H4 (cell line): ENCODE measurements around the gene ACADS. TPM values are rescaled to one million over a fixed set of nuclear protein-coding genes. Genes with fewer than 3 reads are reported as not detected.
"Not testable (repeated sequence)": the region's sequence is repeated elsewhere in the genome, so short reads cannot be mapped to it uniquely, and the experiment has no call there.

Source experiments
- DNase-seq: peaks from one replicate; pipeline ENCODE4 v3.0.0-alpha.2; 2015; ENCODE audit warnings: low spot score
- total RNA-seq: library from RNA; depleted of rRNA; stranded (reverse); fragments of >200 nt; shearing (Covaris generic); gene quantifications from 2 replicates; pipeline ENCODE4 v1.2.3, GENCODE V29; 2014

Gene ACADS
- total RNA-seq, 1 experiment from 2014 or later = 7.4 TPM

- DNase-seq = no peak
These were observed 826 bp downstream of the ACADS start for GRCh38 chr12:120726510-120726793.

GRCh38 chr12:120726961-120727360, 1.3 kb downstream of the ACADS start:
- no peak for DNase-seq

DNA sequence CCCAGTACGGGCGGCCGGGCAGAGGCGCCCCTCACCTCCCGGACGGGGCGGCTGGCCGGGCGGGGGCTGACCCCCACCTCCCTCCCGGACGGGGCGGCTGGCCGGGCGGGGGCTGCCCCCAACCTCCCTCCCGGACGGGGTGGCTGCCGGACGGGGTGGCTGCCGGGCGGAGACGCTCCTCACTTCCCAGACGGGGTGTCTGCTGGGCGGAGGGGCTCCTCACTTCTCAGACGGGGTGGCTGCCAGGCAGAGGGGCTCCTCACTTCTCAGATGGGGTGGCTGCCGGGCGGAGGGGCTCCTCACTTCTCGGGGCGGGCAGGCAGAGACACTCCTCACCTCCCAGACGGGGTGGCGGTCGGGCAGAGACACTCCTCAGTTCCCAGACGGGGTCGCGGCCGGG, 6.6 kb downstream of the ACADS start:
- DNase-seq = not testable (repeated sequence)

- DNase-seq = no peak
These were observed 7.9 kb downstream of the ACADS start for GRCh38 chr12:120733574-120733973.

GRCh38 chr12:120734210-120734609, 8.6 kb downstream of the ACADS start:
- DNase-seq = no peak

- DNase-seq = no peak
These were observed 9.6 kb downstream of the ACADS start for GRCh38 chr12:120735181-120735580.

DNA sequence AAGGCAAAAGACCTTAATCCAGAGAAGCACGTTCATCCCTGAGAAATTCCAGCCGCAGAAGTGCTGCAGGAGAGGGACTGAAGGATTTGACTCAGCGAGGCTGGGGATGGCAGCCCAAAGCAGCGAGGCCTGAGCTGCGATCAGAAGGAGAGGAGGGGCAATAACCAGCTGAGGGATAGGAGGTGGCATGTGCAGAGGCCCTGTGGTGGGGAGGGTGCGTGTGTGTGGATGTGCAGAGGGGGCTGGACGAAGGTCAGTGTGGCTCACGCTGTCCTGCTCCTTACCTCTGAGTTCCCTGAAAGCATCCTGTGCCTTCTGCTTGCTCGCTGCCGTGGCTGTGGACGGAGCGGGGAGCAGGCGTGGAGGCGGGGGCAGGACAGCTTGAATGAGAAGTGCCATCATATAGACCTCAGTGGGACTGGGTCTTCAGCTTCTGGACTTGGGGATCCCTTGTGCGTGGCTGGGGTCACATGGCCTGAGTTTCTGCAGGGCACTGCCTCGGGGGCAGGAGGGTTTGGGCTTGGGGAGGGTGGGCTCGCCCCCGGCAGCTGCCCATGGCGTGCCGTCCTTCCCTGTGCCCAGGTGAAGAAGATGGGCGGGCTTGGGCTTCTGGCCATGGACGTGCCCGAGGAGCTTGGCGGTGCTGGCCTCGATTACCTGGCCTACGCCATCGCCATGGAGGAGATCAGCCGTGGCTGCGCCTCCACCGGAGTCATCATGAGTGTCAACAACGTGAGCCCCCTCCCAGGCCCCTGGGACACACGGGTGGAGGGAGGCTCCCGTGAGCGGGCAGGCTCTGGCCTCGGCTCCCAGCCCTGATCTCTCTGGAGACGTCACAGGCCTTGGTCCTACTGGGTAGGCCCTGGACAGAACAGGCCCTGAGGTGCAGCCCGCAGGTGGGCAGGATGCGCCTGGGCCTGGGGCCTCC, 11.0 kb downstream of the ACADS start:
- DNase-seq = no peak

- no peak for DNase-seq
These were observed 12.1 kb downstream of the ACADS start for GRCh38 chr12:120737557-120738251.

- DNase-seq = no peak
These were observed 12.8 kb downstream of the ACADS start for GRCh38 chr12:120738252-120739030.

- no peak for DNase-seq
These were observed 13.6 kb downstream of the ACADS start for GRCh38 chr12:120739031-120739762.

GRCh38 chr12:120739821-120740613, 14.4 kb downstream of the ACADS start:
- no peak for DNase-seq

- DNase-seq = no peak
These were observed 15.2 kb downstream of the ACADS start for GRCh38 chr12:120740871-120741270.

GRCh38 chr12:120741476-120742421, 16.1 kb downstream of the ACADS start:
- no peak for DNase-seq

GRCh38 chr12:120744922-120745493, 19.4 kb downstream of the ACADS start:
- DNase-seq = no peak

DNA sequence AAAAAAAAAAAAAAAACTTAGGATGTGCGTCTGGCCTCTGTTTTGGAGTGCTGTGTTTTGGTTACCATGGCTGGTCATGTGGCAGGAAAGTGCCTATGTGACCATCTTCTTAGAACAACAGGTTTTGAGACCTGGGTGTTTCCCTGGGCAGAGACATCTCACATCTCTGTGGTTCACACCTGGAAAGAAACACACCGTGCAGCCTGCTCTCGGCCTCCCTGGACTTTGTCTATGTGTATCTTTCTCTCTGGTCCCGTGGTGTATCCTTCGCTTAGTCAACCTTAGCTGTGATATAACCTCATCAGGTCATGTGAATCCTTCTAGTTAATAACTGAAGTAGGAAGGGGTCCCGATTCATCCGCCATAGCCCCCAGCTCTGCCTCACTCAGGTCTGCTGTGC, 22.6 kb downstream of the ACADS start:
- no peak for DNase-seq

DNA sequence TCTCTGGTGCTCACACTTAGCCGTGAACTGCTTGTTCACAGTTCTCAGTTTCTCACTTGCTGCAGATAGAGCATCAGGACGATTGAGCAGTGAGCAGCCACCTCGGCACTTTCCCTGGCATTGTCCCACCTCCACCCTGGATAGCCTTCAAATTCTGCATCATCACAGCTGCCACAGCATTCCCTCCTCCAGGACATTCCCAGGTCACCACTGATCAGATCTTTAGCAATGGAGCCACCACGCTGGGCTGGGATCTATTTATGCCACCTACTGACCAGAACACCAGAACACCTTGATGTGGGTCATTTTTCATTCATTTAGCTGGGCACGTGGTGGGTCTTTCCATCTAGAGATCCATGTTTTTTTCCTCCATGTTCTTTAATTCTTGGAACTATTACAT, 23.6 kb downstream of the ACADS start:
- no peak for DNase-seq

GRCh38 chr12:120750806-120751205, 25.2 kb downstream of the ACADS start:
- no peak for DNase-seq

DNA sequence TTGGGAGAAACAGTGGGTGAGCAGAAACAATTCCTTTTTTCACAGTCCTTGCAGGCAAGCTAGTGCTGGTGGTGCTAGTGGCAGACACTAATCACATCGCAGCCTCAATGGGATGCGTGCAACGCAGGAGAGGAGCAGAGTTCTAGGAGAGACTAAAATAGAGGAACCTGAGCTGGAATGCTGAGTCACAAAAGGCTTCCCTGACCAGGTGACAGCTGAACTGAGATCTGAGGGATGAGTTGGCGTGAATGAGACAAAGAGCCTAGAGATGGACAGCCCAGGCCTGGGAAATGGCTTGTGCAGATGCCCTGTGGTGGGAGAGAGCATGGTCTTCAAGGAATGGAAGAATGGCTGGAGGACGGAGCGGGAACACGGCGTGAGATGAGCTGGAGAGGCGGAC, 25.8 kb downstream of the ACADS start:
- no peak for DNase-seq

DNA sequence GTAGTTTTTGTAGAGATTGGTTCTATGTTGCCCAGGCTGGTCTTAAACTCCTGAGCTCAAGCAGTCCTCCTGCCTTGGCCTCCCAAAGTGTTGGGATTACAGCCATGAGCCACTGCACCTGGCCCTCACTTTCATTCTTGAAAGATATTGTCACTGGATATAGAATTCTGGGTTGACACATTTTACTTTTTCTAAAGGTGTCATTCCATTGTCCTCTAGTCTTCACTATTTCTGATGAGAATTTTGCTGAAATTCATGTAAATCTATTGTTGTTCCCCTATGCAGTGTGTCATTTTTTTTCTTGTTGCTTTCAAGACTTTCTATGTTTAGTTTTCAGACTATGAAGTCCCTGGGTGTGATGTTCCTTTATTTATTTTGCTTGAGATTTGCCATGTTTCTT, 29.2 kb downstream of the ACADS start:
- DNase-seq = no peak
